Adrenal gland (tissue), 5 donors: Measurements from ENCODE around the gene MALRD1.

Source experiments
- CTCF ChIP-seq, 6 experiments: fragments of 450-650 bp in 4 of 6; fragments of 200-600 bp in 2 of 6; sonication (generic) in 1 of 6; IDR thresholded peaks; 1 replicate in 5 of 6; 2 replicates in 1 of 6; pipeline versions ENCODE4 v1.5.1 to v1.8.0; 2016 to 2021; ENCODE audit warnings: antibody characterized with exemption in 6 of 6, mild to moderate bottlenecking in 2 of 6, moderate library complexity in 1 of 6
- POLR2A ChIP-seq, 2 donors: fragments of 450-650 bp; IDR thresholded peaks; one replicate each; pipeline ENCODE4 v1.6.1; 2017; ENCODE audit warnings: antibody characterized with exemption in 2 of 2, mild to moderate bottlenecking in 2 of 2, moderate library complexity in 1 of 2
- donor health status: DM: no; HTN: no; CAD: no.

DNA sequence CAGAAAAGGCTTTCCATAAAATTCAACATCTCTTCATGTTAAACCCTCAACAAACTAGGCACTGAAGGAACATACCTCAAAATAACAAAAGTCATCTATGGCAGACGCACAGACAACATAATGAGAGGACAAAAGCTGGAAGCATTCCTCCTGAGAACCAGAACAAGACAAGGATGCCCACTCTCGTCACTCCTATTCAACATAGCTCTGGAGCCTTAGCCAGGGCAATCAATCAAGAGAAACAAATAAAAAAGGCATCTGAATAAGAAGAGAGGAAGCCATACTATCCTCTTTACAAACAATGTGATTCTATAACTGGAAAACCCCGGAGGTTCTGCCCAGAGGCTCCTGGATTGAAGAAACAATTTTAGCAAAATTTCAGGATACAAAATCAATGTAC lies 251.0 kb downstream of the MALRD1 start:
- TF ChIP-seq POLR2A (IDR thresholded peaks at IDR 0.05) (no peak), CTCF (IDR thresholded peaks at IDR 0.05) (no peak)
